ENCODE results near the gene ERBB2. TPM values are rescaled to one million over a fixed set of nuclear protein-coding genes. Genes with fewer than 3 reads are reported as not detected.

The ERBB2 gene
- total RNA-seq, 1 experiment from 2014 or later = 39.8 TPM

Other genes with a start within 250 kb of the ERBB2 start
- gene MED1, start 248.8 kb upstream of the ERBB2 start, total RNA-seq (2014; rRNA removed) = 17.2 and 21.3 TPM in 2 replicates
- 26.0 and 27.7 TPM in 2 replicates for gene CDK12, start 238.6 kb upstream of the ERBB2 start, total RNA-seq (2014; rRNA removed)
- not detected in 2 replicates for gene NEUROD2, start 92.1 kb upstream of the ERBB2 start, total RNA-seq (2014; rRNA removed)
- not detected in 2 replicates for gene PPP1R1B, start 73.1 kb upstream of the ERBB2 start, total RNA-seq (2014; rRNA removed)
- 36.4 and 46.0 TPM in 2 replicates for gene STARD3, start 62.9 kb upstream of the ERBB2 start, total RNA-seq (2014; rRNA removed)
- gene TCAP, start 34.7 kb upstream of the ERBB2 start, total RNA-seq (2014; rRNA removed) = 0.40 TPM in 1 of 2 replicates, not detected in the other
- 0.17 TPM in 1 of 2 replicates, not detected in the other for gene PNMT, start 31.6 kb upstream of the ERBB2 start, total RNA-seq (2014; rRNA removed)
- 14.0 and 16.1 TPM in 2 replicates for gene PGAP3, start 12.0 kb upstream of the ERBB2 start, total RNA-seq (2014; rRNA removed)
- gene MIEN1, start 30.5 kb downstream of the ERBB2 start, total RNA-seq (2014; rRNA removed) = 68.3 and 71.0 TPM in 2 replicates
- 0.06 TPM in 2 replicates for gene GRB7, start 37.9 kb downstream of the ERBB2 start, total RNA-seq (2014; rRNA removed)
- not detected in 2 replicates for gene IKZF3, start 164.2 kb downstream of the ERBB2 start, total RNA-seq (2014; rRNA removed)
- gene ZPBP2, start 168.1 kb downstream of the ERBB2 start, total RNA-seq (2014; rRNA removed) = not detected in 2 replicates
- gene GSDMB, start 218.6 kb downstream of the ERBB2 start, total RNA-seq (2014; rRNA removed) = 0.98 and 1.8 TPM in 2 replicates
- 29.0 and 31.7 TPM in 2 replicates for gene ORMDL3, start 227.5 kb downstream of the ERBB2 start, total RNA-seq (2014; rRNA removed)
- not detected in 2 replicates for gene LRRC3C, start 227.7 kb downstream of the ERBB2 start, total RNA-seq (2014; rRNA removed)